SU-DHL-6 (cell line): ENCODE measurements around the gene COL26A1.

Experiments used
- EZH2phosphoT487 ChIP-seq: fragments of 200-600 bp; sonication (generic), shearing (Covaris generic); conservative IDR thresholded peaks from 2 replicates; pipeline ENCODE4 v1.6.1; 2018; ENCODE audit warnings: mild to moderate bottlenecking, antibody characterized with exemption, low read length, moderate library complexity, mixed read lengths
- TF ChIP-seq, protein P1 (sequence below): fragments of 200-600 bp; sonication (generic); IDR thresholded peaks from one replicate; pipeline ENCODE4 v1.5.1; 2017; ENCODE audit warnings: antibody characterized with exemption, mild to moderate bottlenecking, low read length, moderate library complexity; ENCODE audit not compliant: insufficient read depth, poor library complexity, severe bottlenecking

DNA sequence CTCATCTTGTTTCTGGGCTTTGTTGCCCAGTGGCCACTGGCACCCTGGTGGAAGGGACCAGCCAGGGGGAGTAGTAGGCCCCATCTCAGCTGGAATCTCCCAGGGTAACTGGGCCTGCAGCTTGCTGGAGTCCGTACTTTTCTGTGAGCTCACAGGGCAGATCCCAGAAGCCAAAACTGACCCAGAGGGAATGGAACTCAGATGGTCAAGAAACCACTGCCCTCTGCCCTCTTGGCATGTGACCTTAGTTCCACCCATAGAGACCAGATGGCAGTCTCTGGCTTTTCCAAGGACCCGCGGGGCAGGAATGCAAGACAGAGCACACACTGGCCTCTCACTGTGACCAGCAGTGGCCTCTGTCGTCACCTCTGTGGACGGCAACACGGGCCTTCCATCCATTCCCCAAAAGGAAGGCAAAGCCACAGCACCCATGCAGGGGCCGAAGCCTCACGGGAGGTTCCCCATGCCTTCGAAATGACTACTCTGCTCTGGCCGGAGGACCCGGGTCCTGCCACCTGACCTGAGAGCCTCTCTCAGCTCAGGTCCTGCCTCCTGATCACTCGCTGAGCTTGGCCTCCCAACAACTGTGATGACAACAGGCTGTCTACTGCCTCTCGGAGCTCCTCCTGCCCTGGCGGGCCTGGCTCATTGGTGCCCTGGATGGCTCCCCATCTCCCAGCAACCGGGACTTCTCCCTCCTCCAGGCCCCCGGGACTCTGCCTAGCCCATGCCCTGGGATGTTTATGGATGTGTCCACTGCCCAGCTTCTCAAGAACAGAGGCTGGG lies 236.5 kb downstream of the COL26A1 start:
- no peak for TF ChIP-seq EZH2phosphoT487
- TF ChIP-seq, protein P1, sequence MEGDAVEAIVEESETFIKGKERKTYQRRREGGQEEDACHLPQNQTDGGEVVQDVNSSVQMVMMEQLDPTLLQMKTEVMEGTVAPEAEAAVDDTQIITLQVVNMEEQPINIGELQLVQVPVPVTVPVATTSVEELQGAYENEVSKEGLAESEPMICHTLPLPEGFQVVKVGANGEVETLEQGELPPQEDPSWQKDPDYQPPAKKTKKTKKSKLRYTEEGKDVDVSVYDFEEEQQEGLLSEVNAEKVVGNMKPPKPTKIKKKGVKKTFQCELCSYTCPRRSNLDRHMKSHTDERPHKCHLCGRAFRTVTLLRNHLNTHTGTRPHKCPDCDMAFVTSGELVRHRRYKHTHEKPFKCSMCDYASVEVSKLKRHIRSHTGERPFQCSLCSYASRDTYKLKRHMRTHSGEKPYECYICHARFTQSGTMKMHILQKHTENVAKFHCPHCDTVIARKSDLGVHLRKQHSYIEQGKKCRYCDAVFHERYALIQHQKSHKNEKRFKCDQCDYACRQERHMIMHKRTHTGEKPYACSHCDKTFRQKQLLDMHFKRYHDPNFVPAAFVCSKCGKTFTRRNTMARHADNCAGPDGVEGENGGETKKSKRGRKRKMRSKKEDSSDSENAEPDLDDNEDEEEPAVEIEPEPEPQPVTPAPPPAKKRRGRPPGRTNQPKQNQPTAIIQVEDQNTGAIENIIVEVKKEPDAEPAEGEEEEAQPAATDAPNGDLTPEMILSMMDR = no peak
